ENCODE results near the gene DNAJC25.

Gene DNAJC25

GRCh38 chr9:111630182-111630963 lies 761 bp upstream of the DNAJC25 start:
- Histone ChIP-seq H3K27ac (no peak overlapping the region), H2AFZ (ENCODE audit: low read depth) (peak overlapping the region; percentile 85), H3K4me3 (IDR thresholded peaks at IDR 0.05; ENCODE audit: insufficient read depth, low read depth, low read length) (no peak overlapping the region), H3K4me2 (peak overlapping the region; percentile 88), H3K9ac (peak overlapping the region; percentile 13; the same call in 1 of the 2 replicates), H3K27me3 (ENCODE audit: insufficient read depth, low read depth) (no peaks in the 10 kb centered on the region), H4K20me1 (ENCODE audit: insufficient read depth) (no peaks in the 10 kb centered on the region), H3K36me3 (ENCODE audit: insufficient read depth) (no peaks in the 10 kb centered on the region), H3K79me2 (ENCODE audit: insufficient read depth, low read depth) (peaks cover 39% of the 10 kb centered on the region), H3K4me1 (ENCODE audit: low read depth, poor library complexity, severe bottlenecking) (peaks cover 15% of the 10 kb centered on the region)
- no peak for TF ChIP-seq CTCF (conservative IDR thresholded peaks at IDR 0.05; ENCODE audit: low read depth, low read length)

GRCh38 chr9:111630964-111631213 lies 245 bp upstream of the DNAJC25 start:
- Histone ChIP-seq H3K36me3 (ENCODE audit: insufficient read depth) (no peaks in the 10 kb centered on the region), H3K4me1 (ENCODE audit: low read depth, poor library complexity, severe bottlenecking) (peaks cover 15% of the 10 kb centered on the region), H3K27ac (no peak overlapping the region), H4K20me1 (ENCODE audit: insufficient read depth) (no peaks in the 10 kb centered on the region), H3K9ac (peak overlapping the region; percentile 85; the same call in 1 of the 2 replicates), H3K79me2 (ENCODE audit: insufficient read depth, low read depth) (peaks cover 44% of the 10 kb centered on the region), H3K4me3 (IDR thresholded peaks at IDR 0.05; ENCODE audit: insufficient read depth, low read depth, low read length) (no peak overlapping the region), H2AFZ (ENCODE audit: low read depth) (peak overlapping the region; percentile 85), H3K27me3 (ENCODE audit: insufficient read depth, low read depth) (no peaks in the 10 kb centered on the region), H3K4me2 (peak overlapping the region; percentile 88)
- TF ChIP-seq CTCF (conservative IDR thresholded peaks at IDR 0.05; ENCODE audit: low read depth, low read length): no peak

- H2AFZ ChIP-seq (ENCODE audit: low read depth): peak overlapping the region; percentile 85
- H3K27me3 ChIP-seq (ENCODE audit: insufficient read depth, low read depth): no peaks in the 10 kb centered on the region
Measured at GRCh38 chr9:111632060-111632459, 926 bp downstream of the DNAJC25 start.

GRCh38 chr9:111632695-111633388 lies 1.7 kb downstream of the DNAJC25 start:
- no peak overlapping the region for H2AFZ ChIP-seq (ENCODE audit: low read depth)
- peak overlapping the region; percentile 74 for H3K4me2 ChIP-seq
- peaks cover 58% of the 10 kb centered on the region for H3K79me2 ChIP-seq (ENCODE audit: insufficient read depth, low read depth)
- H3K36me3 ChIP-seq (ENCODE audit: insufficient read depth): no peaks in the 10 kb centered on the region
- peak overlapping the region; percentile 85; the same call in 1 of the 2 replicates for H3K9ac ChIP-seq
- H3K4me1 ChIP-seq (ENCODE audit: low read depth, poor library complexity, severe bottlenecking): peaks cover 15% of the 10 kb centered on the region
- no peaks in the 10 kb centered on the region for H3K27me3 ChIP-seq (ENCODE audit: insufficient read depth, low read depth)
- H3K4me3 ChIP-seq (IDR thresholded peaks at IDR 0.05; ENCODE audit: insufficient read depth, low read depth, low read length): no peak overlapping the region
- H4K20me1 ChIP-seq (ENCODE audit: insufficient read depth): 0 out of 2 replicates have a peak, but pooled peaks cover 1% of the 10 kb centered on the region
- no peak for TF ChIP-seq CTCF (conservative IDR thresholded peaks at IDR 0.05; ENCODE audit: low read depth, low read length)
- H3K27ac ChIP-seq: no peak overlapping the region

More at GRCh38 chr9:111632060-111632459, 926 bp downstream of the DNAJC25 start:
- TF ChIP-seq CTCF (conservative IDR thresholded peaks at IDR 0.05; ENCODE audit: low read depth, low read length): no peak
- Histone ChIP-seq H3K79me2 (ENCODE audit: insufficient read depth, low read depth) (peaks cover 54% of the 10 kb centered on the region), H3K4me3 (IDR thresholded peaks at IDR 0.05; ENCODE audit: insufficient read depth, low read depth, low read length) (no peak overlapping the region), H3K27ac (peak overlapping the region; percentile 67), H3K4me2 (peak overlapping the region; percentile 74), H3K4me1 (ENCODE audit: low read depth, poor library complexity, severe bottlenecking) (peaks cover 15% of the 10 kb centered on the region), H3K9ac (peak overlapping the region; percentile 85), H4K20me1 (ENCODE audit: insufficient read depth) (no peaks in the 10 kb centered on the region), H3K36me3 (ENCODE audit: insufficient read depth) (no peaks in the 10 kb centered on the region)
